SK-N-MC (cell line): Measurements from ENCODE around the gene SEMA4D.

Source experiments
- EZH2 ChIP-seq: fragments of 200-600 bp; sonication (generic); IDR thresholded peaks from one replicate; pipeline ENCODE4 v1.6.1; 2017; ENCODE audit warnings: antibody characterized with exemption
- POLR2AphosphoS5 ChIP-seq: IDR thresholded peaks from 2 replicates; pipeline ENCODE4 v1.6.1; 2012; ENCODE audit warnings: mild to moderate bottlenecking, low read depth, low read length, borderline replicate concordance

- TF ChIP-seq POLR2AphosphoS5 (no peak), EZH2 (no peak)
Observed at GRCh38 chr9:89367281-89367680, 130.6 kb downstream of the SEMA4D start.
